Measurements from ENCODE around the gene RSPH6A.

- TF ChIP-seq CTCF (optimal IDR thresholded peaks at IDR 0.05 in 1 of 3, IDR thresholded peaks at IDR 0.05 in 1 of 3, conservative IDR thresholded peaks at IDR 0.05 in 1 of 3; ENCODE audit: extremely low read depth in 1 of 3, insufficient read depth in 2 of 3, low read length in 3 of 3) (no peak), EZH2 (IDR thresholded peaks at IDR 0.05; ENCODE audit: low read length) (no peak)
Measured at GRCh38 chr19:45767881-45768654, 47.0 kb downstream of the RSPH6A start.

Data from keratinocyte (primary cell).